GM19324 (cell line): ENCODE data around the gene STARD3.
"Not testable (repeated sequence)": the region's sequence is repeated elsewhere in the genome, so short reads cannot be mapped to it uniquely, and the experiment has no call there.

Source experiments
- ATAC-seq: cut with Tn5 transposase; IDR thresholded peaks from one replicate; pipeline ENCODE4 v1.9.1; 2021; ENCODE audit warnings: mild to moderate bottlenecking, moderate library complexity; ENCODE audit not compliant: unreplicated experiment, low FRiP score

STARD3 gene

GRCh38 chr17:39687101-39687545 lies 50.2 kb downstream of the STARD3 start:
- ATAC-seq = no peak

- ATAC-seq = peak; percentile 80
These were observed 50.9 kb downstream of the STARD3 start, which contains the start of gene PGAP3 for GRCh38 chr17:39687546-39688474. PGAP3 (minus strand) TSS chr17:39688057; CDS start chr17:39688014, 43 bp downstream.

GRCh38 chr17:39688475-39688835 lies 51.5 kb downstream of the STARD3 start:
- ATAC-seq = no peak

- no peak for ATAC-seq
These were observed 52.0 kb downstream of the STARD3 start for GRCh38 chr17:39688945-39689344.

GRCh38 chr17:39694593-39694992 lies 57.6 kb downstream of the STARD3 start:
- ATAC-seq = no peak

GRCh38 chr17:39695089-39695474 lies 58.1 kb downstream of the STARD3 start:
- ATAC-seq = no peak

GRCh38 chr17:39696731-39697130 lies 59.8 kb downstream of the STARD3 start:
- ATAC-seq = no peak

GRCh38 chr17:39697961-39698360 lies 61.0 kb downstream of the STARD3 start:
- no peak for ATAC-seq

- not testable (repeated sequence) for ATAC-seq
These were observed 62.3 kb downstream of the STARD3 start for GRCh38 chr17:39699157-39699817.

- no peak for ATAC-seq
These were observed 62.8 kb downstream of the STARD3 start, which contains the start of gene ERBB2 for GRCh38 chr17:39699818-39700147. ERBB2 (plus strand) TSS chr17:39700064; CDS start chr17:39700239, 175 bp downstream.

GRCh38 chr17:39700148-39700987 lies 63.4 kb downstream of the STARD3 start:
- no peak for ATAC-seq

GRCh38 chr17:39701012-39701783 lies 64.3 kb downstream of the STARD3 start:
- ATAC-seq = no peak

- ATAC-seq = no peak
These were observed 65.0 kb downstream of the STARD3 start for GRCh38 chr17:39701784-39702422.

- ATAC-seq = no peak
These were observed 66.3 kb downstream of the STARD3 start for GRCh38 chr17:39702901-39703893.

GRCh38 chr17:39703913-39704312 lies 67.0 kb downstream of the STARD3 start:
- ATAC-seq = no peak

- no peak for ATAC-seq
These were observed 68.0 kb downstream of the STARD3 start for GRCh38 chr17:39704821-39705551.

GRCh38 chr17:39705786-39706348 lies 68.9 kb downstream of the STARD3 start:
- ATAC-seq = no peak
